Eye (tissue), 1 donor: ENCODE results near the gene PLCXD3.

Experiments used
- DNase-seq: peaks from one replicate; pipeline ENCODE4 v3.0.0-alpha.2; 2015

Gene PLCXD3

DNA sequence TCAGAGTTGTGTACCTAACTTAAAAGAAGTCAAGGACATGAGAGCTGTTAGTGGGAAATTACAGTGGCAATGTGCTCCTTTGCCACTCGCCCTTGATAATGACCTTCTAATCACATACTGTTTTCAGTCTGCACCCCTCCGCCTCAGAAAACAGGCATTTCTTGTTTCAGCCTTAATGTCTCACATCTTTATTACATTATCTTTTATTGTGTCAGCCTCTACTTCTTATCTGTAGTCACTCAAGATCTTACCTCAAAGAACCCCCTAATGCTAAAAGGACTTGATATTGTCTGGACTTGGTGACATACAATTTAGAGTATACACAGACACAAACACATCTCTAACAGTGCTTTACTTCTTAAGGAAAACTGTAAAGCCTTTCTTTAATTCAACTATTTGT, 97.9 kb downstream of the PLCXD3 start:
- DNase-seq = no peak

GRCh38 chr5:41410737-41411136, 99.7 kb downstream of the PLCXD3 start:
- no peak for DNase-seq

DNA sequence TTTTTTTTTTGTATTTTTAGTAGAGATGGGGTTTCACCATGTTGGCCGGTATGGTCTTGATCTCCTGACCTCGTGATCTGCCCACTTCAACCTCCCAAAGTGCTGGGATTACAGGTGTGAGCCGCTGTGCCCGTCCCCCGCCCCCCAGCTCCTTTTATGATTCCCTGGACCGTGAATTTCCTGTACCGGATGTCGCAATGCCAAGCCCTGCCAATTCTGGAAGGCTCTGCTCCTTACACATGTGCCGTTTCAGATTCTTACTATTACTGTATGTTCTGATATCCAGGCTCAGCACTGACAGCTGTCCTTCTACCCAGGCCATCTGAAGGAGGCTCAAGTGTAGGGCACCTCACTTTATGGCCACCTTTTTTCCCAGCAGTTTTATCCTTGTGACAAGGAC, 100.1 kb downstream of the PLCXD3 start:
- no peak for DNase-seq

- peak; percentile 20 for DNase-seq
These were observed 101.5 kb downstream of the PLCXD3 start for GRCh38 chr5:41408676-41409443.

GRCh38 chr5:41406936-41407335, 103.5 kb downstream of the PLCXD3 start:
- no peak for DNase-seq

DNA sequence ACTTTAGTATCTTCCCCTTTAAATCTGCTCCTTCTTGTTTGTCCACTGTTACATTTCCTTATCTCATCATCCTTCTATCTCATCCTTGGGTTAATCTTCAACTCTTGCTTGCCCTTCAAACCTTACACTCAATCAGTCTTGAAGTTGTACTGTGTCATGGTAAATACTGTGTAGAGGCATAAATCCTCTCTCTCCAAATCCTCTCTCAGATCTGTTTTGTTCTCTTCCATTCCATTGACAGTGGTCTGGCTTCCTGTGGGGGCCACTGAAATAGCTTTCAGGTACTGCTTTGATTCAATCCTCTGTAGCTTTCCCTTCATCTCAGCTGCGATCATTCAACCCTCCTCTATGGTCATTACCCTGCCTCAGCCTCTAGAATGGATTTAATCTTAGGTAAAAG, 104.0 kb downstream of the PLCXD3 start:
- no peak for DNase-seq

GRCh38 chr5:41404757-41405156, 105.6 kb downstream of the PLCXD3 start:
- DNase-seq = no peak

DNA sequence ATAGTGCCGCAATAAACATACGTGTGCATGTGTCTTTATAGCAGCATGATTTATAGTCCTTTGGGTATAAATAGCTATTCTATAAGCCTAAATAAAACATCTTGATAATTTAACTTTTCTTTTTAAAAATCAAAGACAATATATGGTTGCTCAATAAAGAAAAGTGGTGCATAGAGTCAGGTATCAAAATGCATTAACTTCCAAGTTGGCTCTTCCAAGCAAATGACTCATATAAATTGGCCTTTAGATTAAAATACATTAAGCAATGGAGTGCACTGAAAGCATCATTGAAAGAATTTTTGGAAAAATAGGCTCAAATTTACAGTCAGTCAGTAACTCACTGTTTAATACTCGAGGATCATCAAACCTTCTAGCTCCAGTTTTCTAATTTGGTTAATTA, 106.6 kb downstream of the PLCXD3 start:
- DNase-seq = no peak

GRCh38 chr5:41402845-41403244, 107.6 kb downstream of the PLCXD3 start:
- no peak for DNase-seq

GRCh38 chr5:41399839-41400238, 110.6 kb downstream of the PLCXD3 start:
- no peak for DNase-seq

DNA sequence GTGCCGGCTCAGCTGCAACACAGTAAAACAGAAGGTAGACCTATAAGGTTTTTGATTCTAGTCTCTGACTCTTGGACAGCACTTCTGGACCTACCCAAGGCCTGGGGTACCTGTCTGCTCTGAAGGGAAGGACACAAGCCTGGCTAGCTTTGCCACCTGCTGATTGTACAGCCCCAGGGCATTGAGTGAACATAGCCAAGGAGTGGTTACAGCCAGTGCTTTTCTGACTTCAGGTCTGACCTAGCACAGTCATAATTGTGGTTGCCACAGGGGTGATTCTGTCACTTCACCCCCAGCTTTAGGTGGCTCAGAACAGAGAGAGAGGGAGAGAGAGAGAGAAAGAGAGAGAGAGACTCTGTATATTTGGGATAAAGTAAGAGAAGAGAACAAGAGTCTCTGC, 118.4 kb downstream of the PLCXD3 start:
- DNase-seq = no peak

DNA sequence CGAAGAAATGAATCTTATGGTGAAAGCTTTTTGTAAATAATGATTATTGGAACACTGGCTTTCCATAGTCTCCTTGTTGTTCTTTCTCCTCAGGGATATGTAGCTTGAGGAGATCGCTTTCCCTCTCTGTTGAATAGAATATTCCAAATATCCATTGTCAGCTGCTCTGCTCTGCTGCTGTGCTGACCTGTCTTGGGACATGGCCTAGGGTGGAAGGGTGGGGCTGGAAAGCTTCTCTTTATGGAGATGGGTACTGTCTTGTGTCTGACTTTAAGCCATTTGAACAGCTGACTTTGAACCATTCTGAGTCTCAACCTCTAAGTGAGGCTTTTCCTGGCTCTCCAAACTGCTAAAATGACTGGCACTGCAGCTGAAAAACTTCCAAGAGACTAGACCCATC, 135.8 kb downstream of the PLCXD3 start:
- no peak for DNase-seq

DNA sequence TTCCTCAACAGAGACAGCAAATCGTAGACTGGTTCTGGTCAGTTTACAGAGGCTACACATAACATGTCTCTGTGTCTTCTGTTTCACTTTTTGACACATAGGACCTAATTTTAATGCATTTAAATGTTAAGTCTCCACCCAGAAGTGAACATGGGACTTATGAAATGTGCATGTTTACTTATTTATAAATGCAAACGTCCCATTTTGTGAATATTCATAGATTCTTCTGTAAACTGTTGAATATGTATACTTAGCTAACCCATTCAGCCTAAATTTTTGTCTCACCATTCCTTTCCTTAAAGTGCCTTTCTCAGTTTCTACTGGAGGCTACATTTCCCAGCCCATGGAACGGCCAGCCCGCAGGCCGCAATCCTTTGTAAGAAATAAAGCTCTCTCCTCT, 137.2 kb downstream of the PLCXD3 start:
- DNase-seq = no peak

DNA sequence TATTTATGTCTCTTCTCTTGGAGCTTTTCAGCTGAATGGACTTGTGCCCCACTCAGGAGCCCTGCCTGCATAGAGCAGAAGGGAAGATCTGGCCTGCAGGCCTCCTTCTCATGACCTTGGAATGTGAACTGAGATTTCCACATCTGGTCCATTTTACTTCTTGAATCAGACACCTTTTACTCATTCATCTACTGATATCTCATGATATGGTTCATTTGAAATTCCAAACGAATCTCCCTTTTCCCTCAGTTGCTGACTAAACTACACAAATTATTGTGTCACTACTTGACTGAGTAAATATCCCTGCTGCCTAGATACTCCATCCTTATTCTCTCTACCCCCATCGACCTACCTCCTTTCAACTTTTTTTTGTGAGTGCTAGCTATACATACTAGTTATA, 138.7 kb downstream of the PLCXD3 start:
- no peak for DNase-seq

GRCh38 chr5:41370482-41370881, 139.9 kb downstream of the PLCXD3 start:
- no peak for DNase-seq

GRCh38 chr5:41369799-41370198, 140.6 kb downstream of the PLCXD3 start:
- DNase-seq = no peak

DNA sequence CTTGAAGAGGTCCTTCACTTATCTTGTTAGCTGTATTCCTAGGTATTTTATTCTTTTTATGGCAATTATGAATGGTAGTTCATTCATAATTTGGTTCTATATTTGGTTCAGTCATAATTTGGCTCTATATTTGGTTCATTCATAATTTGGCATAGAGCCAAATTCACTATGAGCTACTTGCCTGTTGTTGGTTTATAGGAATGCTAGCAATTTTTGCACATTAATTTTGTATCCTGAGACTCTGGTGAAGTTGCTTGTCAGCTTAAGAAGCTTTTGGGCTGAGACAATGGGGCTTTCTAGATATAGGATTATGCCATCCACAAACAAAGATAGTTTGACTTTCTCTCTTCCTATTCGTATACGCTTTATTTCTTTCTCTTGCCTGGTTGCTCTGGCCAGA, 142.2 kb downstream of the PLCXD3 start:
- DNase-seq = no peak

DNA sequence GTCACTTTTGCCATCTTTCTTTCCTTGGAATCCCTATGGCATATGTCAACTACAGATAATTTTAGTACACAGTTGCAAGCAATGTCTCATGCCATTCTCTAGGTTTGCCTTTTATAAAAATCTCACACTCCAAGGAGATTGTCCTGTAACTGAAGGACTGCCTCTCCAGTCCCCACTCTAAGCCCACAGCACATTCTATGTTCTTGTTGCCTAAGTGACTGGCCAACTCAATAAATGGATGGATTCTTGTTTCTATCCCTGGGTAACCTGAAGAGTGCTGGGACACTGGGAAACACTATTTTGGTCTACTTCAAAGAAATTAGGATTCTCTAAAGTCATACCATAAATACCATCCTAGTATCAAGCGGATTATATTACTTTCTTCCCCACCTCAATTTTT, 145.0 kb downstream of the PLCXD3 start:
- DNase-seq = no peak

DNA sequence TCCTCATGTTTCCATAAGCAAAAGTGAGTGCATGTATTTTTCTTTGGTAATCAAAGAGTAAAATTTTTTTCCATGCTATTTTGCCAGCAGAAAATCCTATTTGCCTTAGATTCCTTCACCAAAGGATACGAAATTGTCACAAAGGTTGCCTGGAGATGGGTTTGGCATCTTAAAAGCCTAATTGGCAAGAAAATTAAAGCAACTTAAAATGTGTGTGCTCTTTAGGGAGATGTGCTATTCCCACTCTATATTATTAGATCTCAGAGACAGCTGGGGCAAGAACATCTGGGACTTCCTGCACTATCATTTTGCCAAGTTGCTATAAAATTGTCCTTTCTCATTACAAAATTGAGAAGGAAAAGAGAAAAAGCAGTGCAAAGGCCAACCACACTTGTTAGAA, 146.1 kb downstream of the PLCXD3 start:
- DNase-seq = no peak

- DNase-seq = no peak
These were observed 146.9 kb downstream of the PLCXD3 start for GRCh38 chr5:41363343-41363986.

DNA sequence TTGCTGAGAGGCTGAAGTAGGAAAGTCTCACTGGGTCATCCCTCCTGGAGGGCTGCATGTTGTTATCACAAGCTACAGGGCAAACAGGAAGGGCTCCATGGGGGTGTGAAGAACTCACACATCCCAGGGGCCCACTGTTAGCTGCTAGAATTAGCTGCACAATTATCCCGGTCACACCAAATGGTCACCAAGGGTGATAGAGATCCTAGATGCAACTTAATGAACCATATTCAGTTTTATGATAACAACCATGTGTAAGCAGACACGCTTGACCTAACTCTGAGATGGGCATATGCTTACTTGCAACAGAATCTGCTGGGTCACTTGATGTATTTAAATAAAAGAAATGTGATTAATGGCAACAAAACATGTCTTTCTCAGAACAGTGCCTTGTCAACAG, 153.6 kb downstream of the PLCXD3 start:
- DNase-seq = no peak

DNA sequence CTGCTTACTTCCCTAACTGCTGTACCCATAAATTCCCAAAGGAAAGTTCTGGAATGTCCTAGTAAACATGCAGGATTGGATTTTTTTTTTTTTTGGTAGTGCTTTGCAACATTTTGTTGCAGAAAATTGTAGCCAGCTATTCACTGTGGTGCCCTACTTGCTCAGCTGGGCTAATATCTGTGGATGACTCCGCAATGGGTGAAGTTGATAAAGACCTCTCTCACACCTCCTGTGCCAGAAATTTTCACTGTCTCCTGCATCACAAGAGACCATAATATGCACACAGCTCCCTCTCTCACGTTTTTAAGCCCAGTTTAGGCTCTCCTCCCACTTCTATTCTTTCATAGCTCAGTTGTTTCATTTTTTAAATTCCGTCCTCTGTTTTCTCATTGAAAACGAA, 160.6 kb downstream of the PLCXD3 start:
- DNase-seq = no peak

DNA sequence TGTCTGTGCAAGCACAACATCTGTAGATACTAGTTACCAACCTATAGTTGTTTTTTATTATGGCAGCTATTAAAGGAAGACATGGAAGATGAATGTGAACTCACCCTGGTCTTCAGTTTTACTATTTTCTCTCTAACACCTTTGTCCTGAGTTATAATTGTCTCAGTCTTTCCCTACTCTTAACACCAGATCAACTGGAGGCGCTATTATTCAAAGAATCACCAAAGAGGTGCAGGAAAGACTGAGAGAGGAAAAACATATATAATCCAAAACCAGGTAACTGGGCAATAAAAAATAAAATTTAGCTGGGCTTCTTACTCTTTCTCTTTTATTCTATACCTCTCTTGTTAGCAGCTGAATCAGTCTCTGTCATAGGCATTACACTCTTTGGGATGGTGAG, 162.8 kb downstream of the PLCXD3 start:
- DNase-seq = no peak

- DNase-seq = no peak
These were observed 163.8 kb downstream of the PLCXD3 start for GRCh38 chr5:41346609-41347008.

GRCh38 chr5:41345295-41345694, 165.1 kb downstream of the PLCXD3 start:
- no peak for DNase-seq
